ENCODE data around the gene CACNA1C. TPM values are rescaled to one million over a fixed set of nuclear protein-coding genes. Genes with fewer than 3 reads are reported as not detected.

Gene CACNA1C
- total RNA-seq, 2 experiments from 2014 or later, result 0.69 to 1.4 TPM

- intact Hi-C loops (cut with micrococcal nuclease; ENCODE audit: unreplicated experiment), result no loop called here
- no TSS peak for BruUV-seq (replicated peaks)
- DNase-seq (ENCODE audit: low spot score), result no peak
- Histone ChIP-seq H3K4me3 (ENCODE audit: low read depth, low read length, poor library complexity, severe bottlenecking) (no peak overlapping the region), H3K79me2 (ENCODE audit: insufficient read depth, low read depth, low read length) (no peaks in the 10 kb centered on the region), H3K4me1 (ENCODE audit: insufficient read depth, low read length, poor library complexity, severe bottlenecking) (no peaks in the 10 kb centered on the region), H3K4me2 (ENCODE audit: low read length) (no peak overlapping the region), H4K20me1 (ENCODE audit: insufficient read depth, low read length) (no peaks in the 10 kb centered on the region), H3K9me2 (ENCODE audit: insufficient read depth, low read length) (no peaks in the 10 kb centered on the region), H3K36me3 (ENCODE audit: insufficient read depth, low read length) (no peaks in the 10 kb centered on the region), H3K9me3 (ENCODE audit: low read length) (no peaks in the 10 kb centered on the region), H2AFZ (ENCODE audit: low read length) (no peak overlapping the region), H3K27ac (ENCODE audit: low read depth, low read length, poor library complexity, severe bottlenecking) (no peak overlapping the region)
- POLR2A ChIA-PET, result no interaction called here
- no peak for TF ChIP-seq CTCF (conservative IDR thresholded peaks at IDR 0.05; ENCODE audit: low read length)
- no peak for TF ChIP-seq EZH2phosphoT487 (IDR thresholded peaks at IDR 0.05; ENCODE audit: borderline replicate concordance, low read depth, low read length)
- CTCF ChIA-PET (ENCODE audit: unreplicated experiment), result no interaction called here
Observed at GRCh38 chr12:2593045-2593444, 540.3 kb downstream of the CACNA1C start.

GRCh38 chr12:2596441-2596840 lies 543.7 kb downstream of the CACNA1C start:
- POLR2A ChIA-PET, result no interaction called here
- Histone ChIP-seq H3K4me2 (ENCODE audit: low read length) (no peak overlapping the region), H3K4me1 (ENCODE audit: insufficient read depth, low read length, poor library complexity, severe bottlenecking) (no peaks in the 10 kb centered on the region), H3K9me2 (ENCODE audit: insufficient read depth, low read length) (no peaks in the 10 kb centered on the region), H4K20me1 (ENCODE audit: insufficient read depth, low read length) (no peaks in the 10 kb centered on the region), H3K4me3 (ENCODE audit: low read depth, low read length, poor library complexity, severe bottlenecking) (no peak overlapping the region), H3K9me3 (ENCODE audit: low read length) (no peaks in the 10 kb centered on the region), H2AFZ (ENCODE audit: low read length) (no peak overlapping the region), H3K27ac (ENCODE audit: low read depth, low read length, poor library complexity, severe bottlenecking) (no peak overlapping the region), H3K79me2 (ENCODE audit: insufficient read depth, low read depth, low read length) (no peaks in the 10 kb centered on the region), H3K36me3 (ENCODE audit: insufficient read depth, low read length) (no peaks in the 10 kb centered on the region)
- no peak for DNase-seq (ENCODE audit: low spot score)
- no TSS peak for BruUV-seq (replicated peaks)
- intact Hi-C loops (cut with micrococcal nuclease; ENCODE audit: unreplicated experiment), result no loop called here
- CTCF ChIA-PET (ENCODE audit: unreplicated experiment), result no interaction called here
- TF ChIP-seq CTCF (conservative IDR thresholded peaks at IDR 0.05; ENCODE audit: low read length), result no peak
- no peak for TF ChIP-seq EZH2phosphoT487 (IDR thresholded peaks at IDR 0.05; ENCODE audit: borderline replicate concordance, low read depth, low read length)

- Histone ChIP-seq H3K79me2 (ENCODE audit: insufficient read depth, low read depth, low read length) (no peaks in the 10 kb centered on the region), H3K27ac (ENCODE audit: low read depth, low read length, poor library complexity, severe bottlenecking) (no peak overlapping the region), H3K36me3 (ENCODE audit: insufficient read depth, low read length) (no peaks in the 10 kb centered on the region), H3K9me3 (ENCODE audit: low read length) (no peaks in the 10 kb centered on the region), H3K4me2 (ENCODE audit: low read length) (no peak overlapping the region), H3K4me1 (ENCODE audit: insufficient read depth, low read length, poor library complexity, severe bottlenecking) (no peaks in the 10 kb centered on the region), H3K4me3 (ENCODE audit: low read depth, low read length, poor library complexity, severe bottlenecking) (no peak overlapping the region), H2AFZ (ENCODE audit: low read length) (no peak overlapping the region), H3K9me2 (ENCODE audit: insufficient read depth, low read length) (no peaks in the 10 kb centered on the region), H4K20me1 (ENCODE audit: insufficient read depth, low read length) (no peaks in the 10 kb centered on the region)
- ChIA-PET POLR2A (no interaction called here), CTCF (ENCODE audit: unreplicated experiment) (no interaction called here)
- no TSS peak for BruUV-seq (replicated peaks)
- DNase-seq (ENCODE audit: low spot score), result no peak
- no peak for TF ChIP-seq EZH2phosphoT487 (IDR thresholded peaks at IDR 0.05; ENCODE audit: borderline replicate concordance, low read depth, low read length)
- intact Hi-C loops (cut with micrococcal nuclease; ENCODE audit: unreplicated experiment), result no loop called here
Observed at GRCh38 chr12:2605301-2605700, 552.5 kb downstream of the CACNA1C start.
